ENCODE results near the gene INTS14.

GRCh38 chr15:65533057-65533756, 77.7 kb downstream of the INTS14 start:
- no peak for TF ChIP-seq CTCF (conservative IDR thresholded peaks at IDR 0.05; ENCODE audit: low read depth, low read length)
- TF ChIP-seq EZH2 (IDR thresholded peaks at IDR 0.05; ENCODE audit: borderline replicate concordance, low read depth, low read length, poor library complexity, severe bottlenecking): no peak

Measured in A673 (cell line).